ENCODE results near the gene PCBP4. TPM values are rescaled to one million over a fixed set of nuclear protein-coding genes. Genes with fewer than 3 reads are reported as not detected.

PCBP4 gene
- total RNA-seq, 1 donor from 2014 or later: 21.1 TPM

DNA sequence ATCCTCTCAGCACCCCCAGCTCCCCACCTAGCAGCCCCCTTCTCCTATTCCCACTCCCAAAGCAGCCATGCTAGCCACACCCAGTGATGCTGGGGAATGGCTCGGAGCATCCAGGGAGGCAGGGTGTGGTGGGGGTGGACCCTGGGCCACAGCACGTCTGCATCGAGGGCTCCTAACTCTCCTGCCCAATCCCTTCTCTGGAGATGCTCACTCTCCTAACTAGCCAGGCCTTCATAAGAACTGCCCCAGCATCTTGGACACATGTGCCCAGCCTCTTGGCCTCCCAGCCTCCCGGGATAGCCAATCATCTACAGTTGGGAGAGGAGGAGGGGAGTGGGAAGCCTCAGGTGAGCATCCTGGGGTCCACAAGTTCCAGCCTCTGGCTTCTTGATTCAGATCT is 2.7 kb downstream of the PCBP4 start:
- Mint-ChIP-seq H3K36me3 (ENCODE audit: low read depth) (peaks cover 4% of the 10 kb centered on the region), H3K27ac (no peak overlapping the region), H3K4me3 (ENCODE audit: low read depth) (no peak overlapping the region), H3K27me3 (ENCODE audit: low read depth) (peaks cover 2% of the 10 kb centered on the region), H3K4me1 (ENCODE audit: low read depth) (peaks cover 5% of the 10 kb centered on the region), H3K9me3 (no peaks in the 10 kb centered on the region)
- intact Hi-C loops (cut with micrococcal nuclease): no loop called here
- DNase-seq (ENCODE audit: low spot score): no peak

DNA sequence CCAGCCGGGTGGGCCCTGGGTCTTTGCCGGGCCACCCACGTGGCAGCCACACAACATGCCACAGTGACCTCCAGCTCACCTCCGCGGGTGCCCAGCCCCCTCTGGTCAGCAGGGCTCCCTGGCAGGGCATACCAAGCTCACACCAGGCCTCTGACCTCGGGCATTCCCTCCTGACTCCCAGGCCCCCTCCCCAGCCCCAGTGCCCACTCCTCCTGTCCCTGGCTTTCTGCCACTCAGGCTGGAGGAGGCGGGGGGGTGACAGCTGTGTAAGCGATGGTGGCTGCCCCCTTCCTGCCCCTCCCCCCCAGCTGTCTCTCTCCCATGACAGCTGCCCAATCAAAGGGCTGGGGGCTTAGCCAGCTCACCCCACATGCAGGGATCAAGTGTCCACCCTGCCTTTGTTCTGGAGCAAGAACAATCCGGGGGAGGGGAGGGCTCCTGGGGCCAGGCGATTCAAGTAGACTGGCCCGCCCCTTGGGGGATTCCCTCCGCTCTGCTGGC is 3.3 kb downstream of the PCBP4 start:
- intact Hi-C loops (cut with micrococcal nuclease): no loop called here
- no peak for DNase-seq (ENCODE audit: low spot score)
- H3K4me3 Mint-ChIP-seq (ENCODE audit: low read depth): no peak overlapping the region
- no peak overlapping the region for H3K27ac Mint-ChIP-seq
- H3K27me3 Mint-ChIP-seq (ENCODE audit: low read depth): peaks cover 2% of the 10 kb centered on the region
- peaks cover under 1% of the 10 kb centered on the region for H3K36me3 Mint-ChIP-seq (ENCODE audit: low read depth)
- no peaks in the 10 kb centered on the region for H3K9me3 Mint-ChIP-seq
- H3K4me1 Mint-ChIP-seq (ENCODE audit: low read depth): peaks cover 3% of the 10 kb centered on the region

DNA sequence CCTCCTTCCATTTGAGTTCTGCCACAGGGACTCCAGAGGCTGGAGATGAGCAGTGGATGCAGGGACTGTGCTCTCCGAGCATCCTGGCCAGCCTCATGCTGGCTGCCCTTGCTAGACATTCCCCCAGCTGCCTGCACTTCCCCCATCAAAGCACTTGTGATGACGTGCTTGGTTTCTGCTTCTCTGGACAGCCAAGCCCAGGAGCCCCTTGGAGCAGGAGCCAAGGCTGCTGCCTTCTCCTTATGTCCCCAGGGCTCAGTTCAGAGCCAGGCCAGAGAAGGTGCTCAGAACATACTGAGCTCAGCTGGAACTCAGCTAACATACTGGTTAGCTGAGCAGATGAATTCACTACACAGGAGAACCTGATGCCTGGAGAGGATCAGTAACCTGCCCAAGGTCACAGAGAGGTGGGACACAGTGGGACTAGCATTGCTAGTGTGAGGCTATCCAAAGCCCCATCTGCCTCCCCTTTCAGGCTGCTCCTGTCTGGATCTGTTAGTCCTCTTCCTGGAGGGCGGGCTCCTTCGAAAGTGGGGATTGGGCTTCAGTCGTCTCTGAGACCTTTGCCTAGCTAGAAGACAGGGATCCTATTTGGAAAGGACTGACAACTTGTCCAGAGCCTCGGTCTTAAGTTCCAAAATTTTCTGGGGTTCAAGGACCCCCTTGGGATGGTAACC is 4.3 kb downstream of the PCBP4 start:
- intact Hi-C loops (cut with micrococcal nuclease): no loop called here
- Mint-ChIP-seq H3K4me3 (ENCODE audit: low read depth) (no peak overlapping the region), H3K9me3 (no peaks in the 10 kb centered on the region), H3K36me3 (ENCODE audit: low read depth) (no peaks in the 10 kb centered on the region), H3K4me1 (ENCODE audit: low read depth) (peaks cover 2% of the 10 kb centered on the region), H3K27ac (no peak overlapping the region), H3K27me3 (ENCODE audit: low read depth) (peaks cover 2% of the 10 kb centered on the region)
- DNase-seq (ENCODE audit: low spot score): no peak

DNA sequence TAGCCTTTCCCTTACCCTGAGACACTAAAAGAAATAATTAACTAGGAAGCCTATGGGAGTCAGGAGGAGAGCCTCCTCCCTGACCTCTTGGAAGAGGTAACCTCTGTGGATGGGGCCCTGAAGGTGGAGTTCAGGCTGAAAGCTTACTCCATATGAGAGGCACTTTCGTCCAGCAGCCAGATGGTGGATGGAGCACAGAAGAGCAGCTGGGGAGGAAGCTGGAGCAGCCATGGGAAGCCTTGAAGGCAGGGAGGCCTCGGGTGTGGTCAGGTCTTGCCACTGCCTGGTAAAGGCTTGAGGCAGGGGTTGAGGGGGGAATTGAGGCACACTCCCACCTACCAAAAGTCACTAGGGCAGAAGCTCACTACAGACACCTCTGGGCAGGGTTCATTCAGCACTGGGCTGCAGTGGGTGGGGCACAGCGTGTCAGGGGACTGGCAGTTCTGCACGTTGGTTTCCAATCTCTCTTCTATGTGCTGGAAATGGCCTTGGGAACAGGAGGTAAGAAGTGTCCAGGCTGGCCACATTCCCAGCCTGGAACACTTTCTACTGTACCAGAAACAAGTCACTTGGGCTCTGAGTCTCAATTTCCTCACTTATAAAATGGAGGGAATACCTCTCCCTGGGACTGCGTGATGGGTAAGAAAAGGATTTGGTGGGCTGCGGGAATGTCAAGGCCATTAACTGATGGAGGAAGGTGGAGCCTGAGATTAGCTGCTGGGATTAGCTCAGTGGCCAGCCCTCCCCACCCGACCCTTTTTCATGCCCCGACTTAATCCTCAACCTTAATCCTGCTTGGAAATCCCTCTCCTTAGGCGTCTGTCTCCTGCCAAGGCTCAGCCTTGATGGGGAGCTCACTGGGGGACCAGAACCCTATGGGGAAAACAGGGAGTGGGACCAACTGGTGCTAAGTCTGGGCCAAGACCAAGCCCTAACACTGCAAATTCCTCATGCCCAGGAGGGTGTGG is 5.4 kb downstream of the PCBP4 start:
- H3K27ac Mint-ChIP-seq: no peak overlapping the region
- no peak overlapping the region for H3K4me3 Mint-ChIP-seq (ENCODE audit: low read depth)
- H3K4me1 Mint-ChIP-seq (ENCODE audit: low read depth): peaks cover 2% of the 10 kb centered on the region
- H3K9me3 Mint-ChIP-seq: no peaks in the 10 kb centered on the region
- H3K36me3 Mint-ChIP-seq (ENCODE audit: low read depth): no peaks in the 10 kb centered on the region
- no peak for DNase-seq (ENCODE audit: low spot score)
- intact Hi-C loops (cut with micrococcal nuclease): no loop called here
- H3K27me3 Mint-ChIP-seq (ENCODE audit: low read depth): peaks cover 2% of the 10 kb centered on the region

DNA sequence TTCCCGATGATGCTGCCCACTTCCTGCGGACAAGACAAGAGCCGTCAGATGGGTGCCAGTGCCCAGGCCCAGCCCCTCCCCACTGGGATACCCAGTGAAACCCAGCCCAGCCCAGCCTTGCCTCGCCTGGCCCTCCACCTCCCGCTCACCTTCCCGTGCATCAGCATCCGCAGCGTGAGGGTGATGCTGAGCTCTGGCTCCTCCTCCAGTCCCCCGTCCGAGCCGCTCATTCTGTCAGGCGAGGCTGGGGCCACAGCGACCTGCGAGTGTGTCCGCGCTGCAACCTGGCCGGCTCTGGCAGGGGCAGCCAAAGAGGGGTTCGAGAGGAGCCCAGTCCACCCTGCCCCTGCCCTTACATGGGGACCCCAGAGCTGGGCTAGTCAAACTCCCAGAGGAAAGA is 6.2 kb downstream of the PCBP4 start:
- Mint-ChIP-seq H3K9me3 (no peaks in the 10 kb centered on the region), H3K4me3 (ENCODE audit: low read depth) (no peak overlapping the region), H3K27me3 (ENCODE audit: low read depth) (peaks cover 7% of the 10 kb centered on the region), H3K4me1 (ENCODE audit: low read depth) (no peaks in the 10 kb centered on the region), H3K27ac (no peak overlapping the region), H3K36me3 (ENCODE audit: low read depth) (no peaks in the 10 kb centered on the region)
- no peak for DNase-seq (ENCODE audit: low spot score)
- intact Hi-C loops (cut with micrococcal nuclease): no loop called here

DNA sequence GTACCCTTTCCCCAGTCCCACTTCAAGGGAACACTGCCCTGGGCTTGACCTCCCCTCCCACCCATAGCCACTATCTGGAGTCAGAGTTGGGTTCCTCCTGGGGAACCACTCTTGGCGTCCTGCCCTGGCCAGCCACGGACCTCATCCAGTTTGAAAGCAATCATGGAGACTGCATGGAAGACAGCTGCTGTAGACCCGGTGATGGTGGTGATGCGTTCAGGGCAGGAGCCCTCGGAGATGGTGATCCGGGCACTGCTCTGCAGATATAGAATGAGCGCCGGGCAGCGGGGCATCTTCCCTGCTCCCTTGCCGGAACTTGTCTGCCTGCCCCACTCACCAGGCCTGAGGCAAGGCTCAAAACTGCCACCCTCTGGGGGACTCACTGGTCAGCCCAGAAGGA is 6.9 kb downstream of the PCBP4 start:
- no peak for DNase-seq (ENCODE audit: low spot score)
- Mint-ChIP-seq H3K27me3 (ENCODE audit: low read depth) (peaks cover 7% of the 10 kb centered on the region), H3K9me3 (no peaks in the 10 kb centered on the region), H3K4me3 (ENCODE audit: low read depth) (no peak overlapping the region), H3K4me1 (ENCODE audit: low read depth) (no peaks in the 10 kb centered on the region), H3K36me3 (ENCODE audit: low read depth) (no peaks in the 10 kb centered on the region), H3K27ac (no peak overlapping the region)
- intact Hi-C loops (cut with micrococcal nuclease): no loop called here

DNA sequence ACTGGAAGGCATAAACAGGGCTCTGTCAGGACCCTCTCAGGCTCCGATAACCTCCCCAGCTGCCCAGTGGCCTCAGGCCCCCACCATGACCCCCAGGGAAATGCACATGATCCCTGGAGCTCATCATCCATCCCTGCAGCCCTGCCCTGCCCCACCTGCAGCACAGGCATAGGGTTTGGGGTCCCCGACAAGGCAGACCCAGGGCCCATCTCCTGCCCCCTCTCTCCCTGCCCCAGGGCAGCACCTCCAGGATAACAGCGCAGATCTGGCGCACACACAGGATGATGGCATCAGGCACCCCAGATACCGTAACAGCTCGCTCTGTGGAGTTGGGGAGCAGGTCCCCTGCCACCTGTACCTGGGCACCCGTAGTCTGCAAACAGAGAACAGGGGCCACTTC is 7.6 kb downstream of the PCBP4 start:
- DNase-seq (ENCODE audit: low spot score): no peak
- no peak overlapping the region for H3K4me3 Mint-ChIP-seq (ENCODE audit: low read depth)
- intact Hi-C loops (cut with micrococcal nuclease): no loop called here
- H3K27ac Mint-ChIP-seq: no peak overlapping the region
- H3K36me3 Mint-ChIP-seq (ENCODE audit: low read depth): no peaks in the 10 kb centered on the region
- no peaks in the 10 kb centered on the region for H3K4me1 Mint-ChIP-seq (ENCODE audit: low read depth)
- no peaks in the 10 kb centered on the region for H3K9me3 Mint-ChIP-seq
- peaks cover 14% of the 10 kb centered on the region for H3K27me3 Mint-ChIP-seq (ENCODE audit: low read depth)

DNA sequence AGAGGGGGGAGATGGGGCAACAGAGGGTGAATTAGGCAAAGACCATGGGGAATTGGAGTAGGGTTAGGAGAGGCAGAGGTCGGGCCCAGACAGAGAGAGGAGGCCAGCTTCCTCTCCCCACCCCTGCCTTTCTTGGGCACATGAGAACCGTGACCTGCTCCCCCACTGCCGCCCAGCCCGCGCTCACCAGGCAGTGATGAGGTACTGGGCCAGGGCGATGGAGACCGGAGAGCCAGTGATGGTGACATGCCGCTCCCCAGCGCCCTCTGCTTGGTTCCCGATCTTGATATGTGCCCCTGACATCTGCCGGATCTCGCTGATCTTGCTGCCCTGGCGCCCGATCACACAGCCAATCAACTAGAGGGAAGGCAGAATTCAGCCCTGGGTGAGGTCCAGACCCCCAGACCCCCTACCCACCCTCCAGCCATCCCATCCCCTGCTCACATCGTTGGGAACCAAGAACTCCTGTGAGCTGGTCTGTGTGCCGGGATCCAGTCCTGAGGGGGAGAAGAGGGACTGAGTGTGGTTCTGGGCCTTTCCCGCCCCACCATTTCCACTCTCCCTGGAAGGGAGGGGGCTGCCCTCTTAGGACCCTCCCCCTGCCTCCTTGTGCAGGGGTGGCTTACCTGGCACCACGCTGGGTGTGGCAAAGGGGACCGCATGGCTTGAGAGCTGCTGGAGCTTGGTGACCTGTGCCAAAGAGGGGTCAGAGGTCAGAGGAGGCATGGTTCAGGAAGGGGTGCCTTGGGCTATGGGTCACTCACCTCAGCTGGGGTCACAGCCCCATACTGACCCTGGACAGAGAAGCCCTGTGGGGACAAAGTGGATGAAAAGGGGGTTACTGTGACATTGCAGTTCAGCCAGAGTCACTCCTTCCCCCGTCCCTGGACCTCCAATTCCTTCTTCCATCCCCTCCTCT is 8.4 kb downstream of the PCBP4 start:
- no peak for DNase-seq (ENCODE audit: low spot score)
- Mint-ChIP-seq H3K9me3 (no peaks in the 10 kb centered on the region), H3K27ac (no peak overlapping the region), H3K4me3 (ENCODE audit: low read depth) (no peak overlapping the region), H3K27me3 (ENCODE audit: low read depth) (peaks cover 21% of the 10 kb centered on the region), H3K4me1 (ENCODE audit: low read depth) (no peaks in the 10 kb centered on the region), H3K36me3 (ENCODE audit: low read depth) (no peaks in the 10 kb centered on the region)
- intact Hi-C loops (cut with micrococcal nuclease): no loop called here

DNA sequence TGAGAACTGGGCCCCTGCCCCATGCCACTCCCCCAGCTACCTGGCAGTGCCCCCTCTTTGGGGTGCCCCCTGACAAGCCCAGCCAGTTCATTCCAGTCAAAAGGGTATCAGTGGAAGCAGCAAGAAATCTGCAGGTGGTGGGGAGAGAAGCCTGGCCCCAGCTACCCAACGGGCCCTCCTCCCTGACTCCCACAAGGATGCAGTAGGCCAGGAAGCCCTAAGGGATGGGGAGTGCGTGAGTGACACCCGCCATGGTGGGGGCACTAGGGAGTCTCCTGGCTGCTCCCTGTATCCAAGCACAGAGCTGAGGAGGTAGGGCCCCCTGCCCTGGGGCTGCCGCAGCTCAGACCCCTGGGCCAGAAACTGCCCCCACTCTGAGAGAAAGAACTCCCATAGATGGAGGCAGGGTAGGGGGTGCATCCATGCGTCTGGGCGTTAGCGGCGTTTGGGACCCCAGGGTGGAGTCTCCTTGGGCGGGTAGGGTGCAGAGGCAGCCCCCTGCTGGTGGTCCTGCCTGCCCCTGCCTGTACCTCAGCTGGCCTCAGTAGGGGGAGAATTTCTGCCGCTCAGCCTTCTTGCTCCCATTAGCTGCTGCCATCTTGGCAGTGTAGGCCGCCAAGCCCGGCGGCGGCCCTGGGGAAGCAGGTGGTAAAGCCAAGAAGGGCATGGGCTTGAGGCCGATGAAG is 9.6 kb downstream of the PCBP4 start:
- intact Hi-C loops (cut with micrococcal nuclease): no loop called here
- Mint-ChIP-seq H3K27ac (no peak overlapping the region), H3K36me3 (ENCODE audit: low read depth) (no peaks in the 10 kb centered on the region), H3K9me3 (no peaks in the 10 kb centered on the region), H3K4me1 (ENCODE audit: low read depth) (no peaks in the 10 kb centered on the region), H3K4me3 (ENCODE audit: low read depth) (no peak overlapping the region), H3K27me3 (ENCODE audit: low read depth) (peaks cover 30% of the 10 kb centered on the region)
- no peak for DNase-seq (ENCODE audit: low spot score)

DNA sequence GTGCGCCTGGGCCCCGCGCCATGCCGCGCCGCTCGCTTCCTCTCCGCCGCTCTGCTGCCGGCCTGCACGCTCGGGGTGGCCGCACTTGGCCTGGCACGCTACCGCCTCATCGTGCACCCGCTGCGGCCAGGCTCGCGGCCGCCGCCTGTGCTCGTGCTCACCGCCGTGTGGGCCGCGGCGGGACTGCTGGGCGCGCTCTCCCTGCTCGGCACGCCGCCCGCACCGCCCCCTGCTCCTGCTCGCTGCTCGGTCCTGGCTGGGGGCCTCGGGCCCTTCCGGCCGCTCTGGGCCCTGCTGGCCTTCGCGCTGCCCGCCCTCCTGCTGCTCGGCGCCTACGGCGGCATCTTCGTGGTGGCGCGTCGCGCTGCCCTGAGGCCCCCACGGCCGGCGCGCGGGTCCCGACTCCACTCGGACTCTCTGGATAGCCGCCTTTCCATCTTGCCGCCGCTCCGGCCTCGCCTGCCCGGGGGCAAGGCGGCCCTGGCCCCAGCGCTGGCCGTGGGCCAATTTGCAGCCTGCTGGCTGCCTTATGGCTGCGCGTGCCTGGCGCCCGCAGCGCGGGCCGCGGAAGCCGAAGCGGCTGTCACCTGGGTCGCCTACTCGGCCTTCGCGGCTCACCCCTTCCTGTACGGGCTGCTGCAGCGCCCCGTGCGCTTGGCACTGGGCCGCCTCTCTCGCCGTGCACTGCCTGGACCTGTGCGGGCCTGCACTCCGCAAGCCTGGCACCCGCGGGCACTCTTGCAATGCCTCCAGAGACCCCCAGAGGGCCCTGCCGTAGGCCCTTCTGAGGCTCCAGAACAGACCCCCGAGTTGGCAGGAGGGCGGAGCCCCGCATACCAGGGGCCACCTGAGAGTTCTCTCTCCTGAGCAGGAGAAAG is 11.1 kb downstream of the PCBP4 start:
- no peaks in the 10 kb centered on the region for H3K4me1 Mint-ChIP-seq (ENCODE audit: low read depth)
- intact Hi-C loops (cut with micrococcal nuclease): no loop called here
- no peaks in the 10 kb centered on the region for H3K9me3 Mint-ChIP-seq

DNA sequence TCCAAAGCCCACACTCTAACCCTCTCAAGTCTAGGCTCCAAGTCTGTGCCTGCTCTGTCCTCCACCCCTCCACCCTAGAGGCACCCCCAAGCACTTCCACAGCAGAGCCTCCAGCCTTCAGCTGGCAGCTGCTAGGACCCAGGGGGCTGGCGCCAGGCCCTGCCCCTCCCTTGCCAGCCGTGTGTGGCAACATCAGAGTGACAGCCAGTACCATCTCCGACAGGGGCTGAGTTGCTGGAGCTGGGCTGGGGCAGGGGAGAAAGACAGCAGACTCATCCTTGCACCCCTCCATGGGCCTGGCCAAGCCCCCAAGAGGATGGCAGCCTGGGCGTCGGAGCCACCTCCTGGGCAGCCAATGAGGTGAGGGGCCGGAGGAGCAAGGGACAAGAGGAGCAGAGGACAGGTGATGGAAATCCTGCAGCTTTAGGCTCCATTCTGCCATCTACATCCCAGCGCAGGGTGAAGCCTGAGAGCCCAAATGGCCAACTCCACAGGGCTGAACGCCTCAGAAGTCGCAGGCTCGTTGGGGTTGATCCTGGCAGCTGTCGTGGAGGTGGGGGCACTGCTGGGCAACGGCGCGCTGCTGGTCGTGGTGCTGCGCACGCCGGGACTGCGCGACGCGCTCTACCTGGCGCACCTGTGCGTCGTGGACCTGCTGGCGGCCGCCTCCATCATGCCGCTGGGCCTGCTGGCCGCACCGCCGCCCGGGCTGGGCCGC is 11.9 kb downstream of the PCBP4 start, which contains the start of gene GPR62:
Gene GPR62, plus strand, starts transcription at position 207 of the 718 bp plus-strand sequence. Its CDS starts 272 bp downstream, at position 479.
- no peak for DNase-seq (ENCODE audit: low spot score)
- Mint-ChIP-seq H3K27ac (no peak within 1 kb of the TSS), H3K4me1 (ENCODE audit: low read depth) (no peaks in the 10 kb centered on the region), H3K27me3 (ENCODE audit: low read depth) (peaks cover 31% of the 10 kb centered on the region), H3K4me3 (ENCODE audit: low read depth) (no peak within 1 kb of the TSS), H3K36me3 (ENCODE audit: low read depth) (no peaks in the 10 kb centered on the region), H3K9me3 (no peaks in the 10 kb centered on the region)
- intact Hi-C loops (cut with micrococcal nuclease): no loop called here

More for the DNA sequence above, 11.1 kb downstream of the PCBP4 start:
- Mint-ChIP-seq H3K27ac (no peak overlapping the region), H3K4me3 (ENCODE audit: low read depth) (no peak overlapping the region), H3K36me3 (ENCODE audit: low read depth) (no peaks in the 10 kb centered on the region), H3K27me3 (ENCODE audit: low read depth) (peaks cover 31% of the 10 kb centered on the region)
- DNase-seq (ENCODE audit: low spot score): no peak

Measured in activated T-helper 2 cell treated with anti-CD3 and anti-CD28 coated beads, Interferon-gamma antibody, Interleukin-2, Interleukin-4, amounts not matched to agents 10 μg/mL and 5 μg/mL and 100 μg/mL, durations not matched to agents 14 hours and 24 hours and 36 hours (primary cell).